DND-41 (cell line): Measurements from ENCODE around the gene LRRC37A3.
"Not testable (repeated sequence)": the region's sequence is repeated elsewhere in the genome, so short reads cannot be mapped to it uniquely, and the experiment has no call there.

Experiments used
- CTCF ChIP-seq: IDR thresholded peaks from 2 replicates; pipeline ENCODE4 v1.5.1; 2012; ENCODE audit warnings: borderline replicate concordance, low read length, moderate library complexity, mild to moderate bottlenecking; ENCODE audit not compliant: poor library complexity, severe bottlenecking; ENCODE audit errors: extremely low read depth
- EZH2 ChIP-seq: IDR thresholded peaks from 3 replicates; pipeline ENCODE4 v1.6.1; 2012; ENCODE audit warnings: borderline replicate concordance, low read depth, mild to moderate bottlenecking, moderate library complexity, low read length, inconsistent platforms; ENCODE audit not compliant: severe bottlenecking

GRCh38 chr17:64923051-64923568, 3.8 kb upstream of the LRRC37A3 start:
- TF ChIP-seq CTCF, EZH2: not testable (repeated sequence)
